ENCODE measurements around the gene SMARCC2. TPM values are rescaled to one million over a fixed set of nuclear protein-coding genes. Genes with fewer than 3 reads are reported as not detected.
A peak's percentile ranks its signal among the peaks of the same experiment; 100 is the strongest.
"Not testable (repeated sequence)": the region's sequence is repeated elsewhere in the genome, so short reads cannot be mapped to it uniquely, and the experiment has no call there.

Gene SMARCC2
- polyA plus RNA-seq, 3 donors: 112 to 131 (median 118) TPM

DNA sequence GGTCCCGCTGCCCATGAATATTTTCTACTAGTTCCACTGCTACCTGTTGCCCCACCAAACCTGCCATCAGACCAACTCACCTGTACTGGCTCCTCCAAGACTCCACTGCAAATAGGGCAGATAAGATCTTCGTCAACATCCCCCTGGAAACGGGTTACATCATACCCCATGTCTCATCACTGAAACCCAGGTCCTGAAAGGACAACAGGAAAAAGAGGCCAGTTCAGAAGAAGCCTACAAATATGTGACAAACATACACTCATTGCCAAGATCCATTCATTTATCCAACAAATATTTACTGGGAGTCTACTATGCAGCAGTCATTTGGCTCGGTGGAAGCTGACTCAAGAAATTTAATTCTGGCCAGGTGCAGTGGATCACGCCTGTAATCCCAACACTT, 24.6 kb upstream of the SMARCC2 start:
- no peak for DNase-seq (ENCODE audit: low read depth in 3 of 3, low spot score in 2 of 3)

DNA sequence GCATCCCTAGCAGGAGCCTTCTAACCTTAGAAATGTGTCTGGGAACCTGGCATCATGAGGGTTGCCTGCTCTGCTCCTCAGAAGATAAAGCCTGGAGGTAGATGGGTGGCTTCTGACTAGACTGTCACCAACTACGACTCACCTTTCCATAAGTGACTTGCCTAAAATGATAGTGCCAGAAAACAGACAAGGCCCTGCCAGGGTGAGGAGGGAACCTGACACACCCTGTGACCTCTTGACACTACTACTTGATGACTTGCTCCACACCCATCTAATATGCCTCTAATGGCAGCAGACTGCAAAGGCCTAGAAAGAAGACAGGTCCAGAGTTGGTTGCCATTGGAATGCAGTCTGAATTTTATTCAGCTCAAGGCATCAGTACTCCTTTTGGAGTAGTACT, 23.1 kb upstream of the SMARCC2 start:
- no peak for DNase-seq (ENCODE audit: low read depth in 3 of 3, low spot score in 2 of 3)

DNA sequence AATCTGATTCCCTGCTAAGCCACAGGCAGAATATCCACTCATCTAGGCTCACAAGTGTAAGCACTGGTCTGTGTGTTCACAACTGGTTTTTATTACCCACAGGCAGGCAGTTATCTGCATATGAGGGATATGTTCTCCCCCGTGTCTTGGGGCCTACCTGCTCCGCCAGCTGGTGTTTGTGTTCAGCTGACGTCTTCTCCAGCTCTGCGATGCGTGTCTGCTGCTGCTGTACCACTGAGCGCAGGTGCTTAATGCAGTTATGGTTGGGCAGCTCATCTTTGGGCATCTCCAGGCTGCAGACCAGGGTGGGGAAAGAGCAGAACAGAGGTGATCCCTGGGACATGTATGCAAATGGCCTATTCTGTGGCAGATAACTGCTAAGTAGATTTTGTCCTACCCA, 18.7 kb upstream of the SMARCC2 start:
- DNase-seq (ENCODE audit: low read depth in 3 of 3, low spot score in 2 of 3): no peak

DNA sequence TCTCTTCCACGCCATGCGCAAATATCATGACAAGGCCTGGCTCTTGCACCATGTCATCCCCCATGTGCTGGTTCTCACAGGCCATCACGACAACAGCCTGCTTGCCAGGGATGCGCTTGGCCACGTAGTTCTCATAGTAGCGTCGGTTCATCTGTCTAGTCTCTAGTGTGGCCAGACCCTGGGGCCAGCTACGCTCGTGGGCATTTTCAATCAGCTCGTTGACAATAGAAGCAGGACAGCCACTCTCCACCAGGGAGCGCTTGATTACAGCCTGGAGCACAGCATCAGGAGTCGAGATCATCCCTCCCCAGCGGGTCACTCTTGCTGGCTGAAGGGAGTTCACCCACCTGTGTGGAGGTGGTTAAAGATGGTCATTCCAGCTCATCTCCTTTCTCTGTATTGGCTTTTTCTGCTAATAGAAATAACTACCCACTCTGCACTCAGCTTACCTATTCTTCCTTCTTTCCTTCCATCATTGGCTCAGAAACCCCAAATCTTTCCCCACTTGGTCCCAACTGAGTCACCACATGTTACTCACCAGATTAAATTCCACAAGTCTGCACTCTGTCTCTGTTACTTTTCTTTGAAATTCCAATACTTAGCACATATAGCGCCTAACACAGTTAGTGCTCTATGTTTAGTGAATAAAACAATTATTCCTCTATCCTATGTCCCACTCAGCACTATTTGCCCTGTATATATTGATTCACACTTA, 17.3 kb upstream of the SMARCC2 start:
- DNase-seq (ENCODE audit: low read depth in 3 of 3, low spot score in 2 of 3): no peak

DNA sequence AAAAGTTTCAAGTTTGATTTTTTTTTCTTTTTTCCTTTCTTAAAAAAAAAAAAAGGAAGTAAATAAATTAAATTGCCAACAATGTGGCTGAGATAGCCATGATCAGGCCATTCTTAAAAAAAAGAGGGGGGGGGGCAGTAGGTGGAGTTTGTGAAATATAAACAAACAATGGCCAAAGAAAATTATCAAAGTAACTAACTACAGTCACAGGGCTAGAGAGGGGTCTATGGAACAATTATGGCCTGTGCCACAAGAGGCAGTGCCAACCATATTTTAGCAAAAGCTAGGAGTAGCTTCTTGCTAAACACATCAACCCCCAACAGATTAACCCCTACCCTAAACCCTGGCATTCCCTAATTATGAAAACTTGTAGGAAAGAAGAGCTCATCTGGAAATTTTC, 16.2 kb upstream of the SMARCC2 start:
- no peak for DNase-seq (ENCODE audit: low read depth in 3 of 3, low spot score in 2 of 3)

GRCh38 chr12:56204275-56204674, 15.0 kb upstream of the SMARCC2 start:
- DNase-seq (ENCODE audit: low read depth in 3 of 3, low spot score in 2 of 3): no peak

- DNase-seq (ENCODE audit: low read depth in 3 of 3, low spot score in 2 of 3): no peak
Measured at GRCh38 chr12:56202838-56203237, 13.6 kb upstream of the SMARCC2 start.

GRCh38 chr12:56202366-56202765, 13.1 kb upstream of the SMARCC2 start:
- no peak for DNase-seq (ENCODE audit: low read depth in 3 of 3, low spot score in 2 of 3)

DNA sequence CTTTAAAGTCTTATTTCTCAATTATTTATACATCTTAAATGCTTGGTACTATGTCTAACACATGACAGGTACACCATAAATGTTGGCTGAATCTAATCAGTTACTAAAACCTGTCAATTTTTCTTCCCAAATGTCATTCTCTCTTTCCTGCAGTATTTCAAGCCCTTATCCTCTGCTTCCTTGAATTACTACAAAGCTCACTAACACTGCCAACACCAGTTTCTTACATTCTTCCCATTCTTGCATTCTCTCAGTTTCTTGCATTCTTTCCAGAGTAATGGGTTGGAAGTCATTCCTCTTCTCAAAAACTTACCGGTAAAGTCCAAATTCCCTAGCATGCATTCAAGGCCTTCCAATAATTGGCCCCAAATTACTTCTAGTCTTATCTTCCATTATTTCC, 9.6 kb upstream of the SMARCC2 start:
- no peak for DNase-seq (ENCODE audit: low read depth in 3 of 3, low spot score in 2 of 3)

- no peak for DNase-seq (ENCODE audit: low read depth in 3 of 3, low spot score in 2 of 3)
Measured at GRCh38 chr12:56197921-56198635, 8.8 kb upstream of the SMARCC2 start.

- not testable (repeated sequence) for DNase-seq (ENCODE audit: low read depth in 3 of 3, low spot score in 2 of 3)
Measured at GRCh38 chr12:56196818-56197550, 7.7 kb upstream of the SMARCC2 start.

GRCh38 chr12:56193025-56193578, 3.8 kb upstream of the SMARCC2 start:
- peak; percentile 73 to 78 (median 77) for DNase-seq (ENCODE audit: low read depth in 3 of 3, low spot score in 2 of 3)

- no peak for DNase-seq (ENCODE audit: low read depth in 3 of 3, low spot score in 2 of 3)
Measured at GRCh38 chr12:56192582-56192981, 3.3 kb upstream of the SMARCC2 start.

GRCh38 chr12:56190695-56191155, 1.4 kb upstream of the SMARCC2 start:
- no peak for DNase-seq (ENCODE audit: low read depth in 3 of 3, low spot score in 2 of 3)

GRCh38 chr12:56189918-56190694, 823 bp upstream of the SMARCC2 start:
- DNase-seq (ENCODE audit: low read depth in 3 of 3, low spot score in 2 of 3): peak; percentile 86 to 91 (median 89)

DNA sequence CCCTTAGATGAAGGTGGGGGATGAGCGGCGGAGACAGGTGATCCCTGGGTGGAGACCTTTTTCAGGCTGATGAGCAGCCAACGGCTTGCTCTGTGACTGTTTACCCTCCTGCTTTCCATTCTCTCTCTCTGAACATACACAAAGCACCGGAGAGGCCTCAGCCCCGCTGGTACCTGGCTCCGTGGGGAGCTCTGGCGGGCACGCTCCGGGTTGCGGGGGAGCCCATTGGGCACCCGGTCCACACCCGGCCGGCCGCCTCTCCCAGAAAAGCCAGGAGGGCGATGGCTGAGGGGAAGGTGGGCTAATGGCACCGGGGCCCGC, 545 bp downstream of the SMARCC2 start:
- DNase-seq (ENCODE audit: low read depth in 3 of 3, low spot score in 2 of 3): no peak

GRCh38 chr12:56188131-56188777, 1.0 kb downstream of the SMARCC2 start:
- no peak for DNase-seq (ENCODE audit: low read depth in 3 of 3, low spot score in 2 of 3)

GRCh38 chr12:56186957-56187356, 2.3 kb downstream of the SMARCC2 start:
- no peak for DNase-seq (ENCODE audit: low read depth in 3 of 3, low spot score in 2 of 3)

GRCh38 chr12:56178347-56178746, 10.9 kb downstream of the SMARCC2 start:
- no peak for DNase-seq (ENCODE audit: low read depth in 3 of 3, low spot score in 2 of 3)

- DNase-seq (ENCODE audit: low read depth in 3 of 3, low spot score in 2 of 3): no peak
Measured at GRCh38 chr12:56172839-56173238, 16.4 kb downstream of the SMARCC2 start.
